ENCODE measurements around the gene CPTP. TPM values are rescaled to one million over a fixed set of nuclear protein-coding genes. Genes with fewer than 3 reads are reported as not detected.

The CPTP gene
- total and polyA plus RNA-seq, 2 donors (not counting 1 experiment from before 2014, with no cell fraction given), result 17.1 to 18.8 TPM

- peaks cover 0 to 39% of the 10 kb centered on the region in 2 experiments for H3K36me3 ChIP-seq (replicated peaks in 1 of 2; ENCODE audit: control extremely low read depth in 1 of 2, control insufficient read depth in 1 of 2, extremely low read depth in 1 of 2, insufficient read depth in 2 of 2, low read length in 1 of 2)
- 95% methylated on average over 45 of the region's 49 CpGs for WGBS (ENCODE audit: insufficient coverage)
- intact Hi-C loops (cut with micrococcal nuclease), result no loop called here
- peaks cover 6 to 10% of the 10 kb centered on the region in 2 donors for H3K4me1 ChIP-seq (ENCODE audit: control insufficient read depth in 2 of 2, insufficient read depth in 2 of 2, low read length in 2 of 2)
- H4K20me1 ChIP-seq (ENCODE audit: control insufficient read depth, insufficient read depth, low read length, poor library complexity, severe bottlenecking), result peaks cover 9% of the 10 kb centered on the region
- no peak overlapping the region for H3K4me2 ChIP-seq (replicated peaks; ENCODE audit: low read depth, low read length, poor library complexity, severe bottlenecking)
- Mint-ChIP-seq H3K27me3 (no peaks in the 10 kb centered on the region), H3K27ac (no peak overlapping the region), H3K9me3 (ENCODE audit: insufficient read depth) (no peaks in the 10 kb centered on the region), H3K4me3 (no peak overlapping the region), H3K4me1 (peaks cover 4% of the 10 kb centered on the region)
- CTCF ChIA-PET, result no interaction called here
- POLR2A ChIA-PET, result no interaction called here
- no peaks in the 10 kb centered on the region for H3K27me3 ChIP-seq (replicated peaks in 1 of 4; ENCODE audit: control extremely low read depth in 1 of 4, control insufficient read depth in 3 of 4, insufficient read depth in 4 of 4, low read length in 3 of 4)
- no peak overlapping the region for H3K27ac ChIP-seq (ENCODE audit: low read length in 2 of 2)
- H3K4me3 ChIP-seq (ENCODE audit: control extremely low read depth in 1 of 5, extremely low read depth in 1 of 5, insufficient read depth in 1 of 5, low read depth in 2 of 5, low read length in 4 of 5), result no peak overlapping the region
- no peak overlapping the region for H3K9ac ChIP-seq (ENCODE audit: low read length)
- DNase-seq (no peak), ATAC-seq (ENCODE audit: low read depth) (no peak)
- no peak overlapping the region for H2AFZ ChIP-seq (ENCODE audit: insufficient read depth, low read depth, low read length, poor library complexity, severe bottlenecking)
- H3K79me2 ChIP-seq (ENCODE audit: control insufficient read depth, insufficient read depth, low read length), result peaks cover 8% of the 10 kb centered on the region
- TF ChIP-seq EZH2 (IDR thresholded peaks at IDR 0.05; ENCODE audit: borderline replicate concordance, insufficient read depth, low read depth, low read length, poor library complexity, severe bottlenecking), result no peak
- no peak for TF ChIP-seq CTCF (IDR thresholded peaks at IDR 0.05)
- H3K9me3 ChIP-seq (ENCODE audit: control extremely low read depth in 1 of 3, control insufficient read depth in 2 of 3, insufficient read depth in 1 of 3, low read length in 2 of 3), result no peaks in the 10 kb centered on the region
Observed at GRCh38 chr1:1312450-1313314, 11.9 kb upstream of the CPTP start.
